WTC11 (cell line): ENCODE data around the gene BMP6. TPM values are rescaled to one million over a fixed set of nuclear protein-coding genes. Genes with fewer than 3 reads are reported as not detected.

Source experiments
- ATAC-seq: fragments of 200-7000 bp; cut with Tn5 transposase; 2 replicates; pipeline ENCODE4 v1.10.0; 2021; ENCODE audit warnings: mild to moderate bottlenecking, moderate library complexity
- CTCF ChIA-PET: fragments of 300-600 bp; sonication (Branson Sonifier 250); formaldehyde crosslinking; loops from one replicate; lab custom pipeline; 2021; ENCODE audit warnings: antibody characterized with exemption; lab: Charles Lee
- POLR2A ChIA-PET: fragments of 350-600 bp; sonication (Branson Sonifier 250); formaldehyde crosslinking; loops from one replicate; lab custom pipeline; 2021; ENCODE audit warnings: antibody characterized with exemption; lab: Charles Lee
- DNase-seq: peaks from one replicate; pipeline ENCODE4 v3.0.0; 2021; ENCODE audit warnings: low spot score
- H3K27ac Mint-ChIP-seq: 2 replicates; pipeline ENCODE4 v1.8.0; 2021; ENCODE audit warnings: mixed read lengths
- H3K27me3 Mint-ChIP-seq: 2 replicates; pipeline ENCODE4 v1.8.0; 2021; ENCODE audit warnings: low read depth, mild to moderate bottlenecking, moderate library complexity, mixed read lengths
- H3K36me3 Mint-ChIP-seq: 2 replicates; pipeline ENCODE4 v1.8.0; 2021; ENCODE audit warnings: mixed read lengths
- H3K4me1 Mint-ChIP-seq: 2 replicates; pipeline ENCODE4 v1.8.0; 2022; ENCODE audit warnings: mixed read lengths
- H3K4me3 Mint-ChIP-seq: 2 replicates; pipeline ENCODE4 v1.8.0; 2021; ENCODE audit warnings: mild to moderate bottlenecking, moderate library complexity, mixed read lengths
- H3K9me3 Mint-ChIP-seq: 2 replicates; pipeline ENCODE4 v1.8.0; 2021; ENCODE audit warnings: mixed read lengths
- CBFB ChIP-seq: sonication (generic); formaldehyde crosslinking; IDR thresholded peaks from 2 replicates; pipeline ENCODE4 v1.8.1; 2022; ENCODE audit warnings: mild to moderate bottlenecking, low read depth, missing genetic modification reagents
- CREB1 ChIP-seq: sonication (generic); formaldehyde crosslinking; IDR thresholded peaks from 2 replicates; pipeline ENCODE4 v1.8.0; 2023; ENCODE audit warnings: mild to moderate bottlenecking, missing genetic modification reagents
- ESRRA ChIP-seq: sonication (generic); formaldehyde crosslinking; IDR thresholded peaks from 2 replicates; pipeline ENCODE4 v1.8.1; 2022; ENCODE audit warnings: mild to moderate bottlenecking, missing genetic modification reagents, borderline replicate concordance
- FOXJ3 ChIP-seq: sonication (generic); formaldehyde crosslinking; IDR thresholded peaks from 2 replicates; pipeline ENCODE4 v1.9.0; 2021; ENCODE audit warnings: missing genetic modification reagents, mild to moderate bottlenecking, borderline replicate concordance
- FOXP1 ChIP-seq: sonication (generic); formaldehyde crosslinking; IDR thresholded peaks from 2 replicates; pipeline ENCODE4 v1.8.0; 2022; ENCODE audit warnings: missing genetic modification reagents, mild to moderate bottlenecking, moderate library complexity, borderline replicate concordance
- GABPB1 ChIP-seq: sonication (generic); formaldehyde crosslinking; IDR thresholded peaks from 2 replicates; pipeline ENCODE4 v1.8.1; 2023; ENCODE audit warnings: mild to moderate bottlenecking, missing genetic modification reagents
- NFE2L1 ChIP-seq: sonication (generic); formaldehyde crosslinking; IDR thresholded peaks from 2 replicates; pipeline ENCODE4 v1.8.1; 2023; ENCODE audit warnings: missing genetic modification reagents
- NR1H2 ChIP-seq: sonication (generic); formaldehyde crosslinking; IDR thresholded peaks from 2 replicates; pipeline ENCODE4 v1.9.0; 2021; ENCODE audit warnings: mild to moderate bottlenecking, moderate library complexity, missing genetic modification reagents
- SOX15 ChIP-seq: fragments of 250-450 bp; sonication (Bioruptor Pico); IDR thresholded peaks from 2 replicates; pipeline ENCODE4 v1.9.0; 2021; ENCODE audit warnings: mild to moderate bottlenecking
- TEAD4 ChIP-seq: sonication (generic); formaldehyde crosslinking; IDR thresholded peaks from 2 replicates; pipeline ENCODE4 v1.8.0; 2022; ENCODE audit warnings: mild to moderate bottlenecking, missing genetic modification reagents
- TP53 ChIP-seq: sonication (generic); formaldehyde crosslinking; IDR thresholded peaks from 2 replicates; pipeline ENCODE4 v1.8.1; 2023; ENCODE audit warnings: mild to moderate bottlenecking, missing genetic modification reagents
- ZNF121 ChIP-seq: sonication (generic); formaldehyde crosslinking; IDR thresholded peaks from 2 replicates; pipeline ENCODE4 v1.8.0; 2023; ENCODE audit warnings: missing genetic modification reagents
- ZNF232 ChIP-seq: sonication (generic); formaldehyde crosslinking; IDR thresholded peaks from 2 replicates; pipeline ENCODE4 v1.8.0; 2022; ENCODE audit warnings: mild to moderate bottlenecking, missing genetic modification reagents
- ZNF263 ChIP-seq: sonication (generic); formaldehyde crosslinking; IDR thresholded peaks from 2 replicates; pipeline ENCODE4 v1.8.1; 2022; ENCODE audit warnings: low read depth, mild to moderate bottlenecking, moderate library complexity, missing genetic modification reagents
- ZNF671 ChIP-seq: fragments of 250-450 bp; sonication (Bioruptor Pico); IDR thresholded peaks from 2 replicates; pipeline ENCODE4 v1.8.0; 2021; ENCODE audit warnings: mild to moderate bottlenecking
- total RNA-seq: library from RNA; stranded (reverse); gene quantifications from 3 replicates; pipeline ENCODE4 v1.2.3, GENCODE V29; 2021
- TF ChIP-seq, protein P1 (sequence below): fragments of 250-450 bp; sonication (Bioruptor Pico); IDR thresholded peaks from 2 replicates; pipeline ENCODE4 v1.9.0; 2021; ENCODE audit warnings: mild to moderate bottlenecking, borderline replicate concordance
- TF ChIP-seq, protein P2 (sequence below): sonication (generic); formaldehyde crosslinking; IDR thresholded peaks from 2 replicates; pipeline ENCODE4 v1.8.1; 2023; ENCODE audit warnings: mild to moderate bottlenecking, missing genetic modification reagents
- TF ChIP-seq, protein P3 (sequence below): sonication (generic); formaldehyde crosslinking; IDR thresholded peaks from 2 replicates; pipeline ENCODE4 v1.8.1; 2023; ENCODE audit warnings: mild to moderate bottlenecking, missing genetic modification reagents, moderate library complexity
- TF ChIP-seq, protein P4 (sequence below): sonication (generic); formaldehyde crosslinking; IDR thresholded peaks from 2 replicates; pipeline ENCODE4 v1.8.1; 2023; ENCODE audit warnings: mild to moderate bottlenecking, missing genetic modification reagents, moderate library complexity

Gene BMP6
- total RNA-seq, 1 experiment from 2014 or later = 1.0 TPM

DNA sequence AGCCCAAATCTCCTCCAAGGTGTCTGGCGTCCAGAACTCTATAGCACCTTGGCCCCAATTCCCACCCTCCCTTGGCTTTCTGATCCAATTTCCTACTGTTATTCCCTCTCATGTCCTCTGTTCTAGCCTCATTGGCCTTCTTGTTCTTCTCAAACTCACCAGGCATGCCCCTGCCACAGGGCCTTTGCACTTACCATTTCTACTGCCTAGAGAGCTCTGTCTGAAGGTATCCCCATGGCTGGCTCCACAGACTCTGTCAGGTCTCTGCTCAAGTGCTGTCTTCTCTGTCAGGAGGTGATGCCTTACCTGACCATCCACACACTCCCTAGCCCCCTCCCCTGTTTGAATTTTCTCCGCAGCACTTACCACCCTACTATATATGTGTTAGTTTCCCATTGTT is 5.6 kb upstream of the BMP6 start:
- Mint-ChIP-seq H3K36me3 (no peaks in the 10 kb centered on the region; the same call in 1 of the 2 replicates), H3K4me3 (no peak overlapping the region), H3K9me3 (peaks cover 17% of the 10 kb centered on the region)
- ATAC-seq = no peak
- DNase-seq = no peak
- TF ChIP-seq NR1H2 (no peak), NFE2L1 (CRISPR knock-in tag) (no peak)
- TF ChIP-seq, all 79 proteins: peak for 0
- ChIA-PET POLR2A (no interaction called here), CTCF (no interaction called here)
- H3K27me3 Mint-ChIP-seq = peaks cover 31% of the 10 kb centered on the region
- no peak overlapping the region for H3K27ac Mint-ChIP-seq
- H3K4me1 Mint-ChIP-seq = no peaks in the 10 kb centered on the region

DNA sequence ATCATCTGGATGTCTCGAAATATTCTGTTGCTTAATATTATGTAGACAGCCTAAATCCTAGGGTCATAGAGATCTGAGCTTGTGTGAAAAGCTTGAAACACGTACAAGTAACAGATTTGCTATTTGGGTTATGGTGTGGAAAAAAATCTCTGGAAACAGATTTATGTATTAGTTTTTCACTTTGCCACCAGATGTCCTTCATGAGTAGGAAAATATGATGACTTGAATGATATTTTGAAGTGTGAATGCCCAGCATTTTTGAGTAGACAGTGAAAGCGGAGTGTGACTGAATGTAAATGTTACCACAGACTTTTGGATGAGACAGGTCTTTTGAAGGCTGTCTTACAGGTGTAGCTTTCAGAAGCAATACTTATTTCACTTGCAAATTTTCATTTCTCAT is 4.2 kb upstream of the BMP6 start:
- POLR2A ChIA-PET = interaction anchor here (0.6 kb wide), 1 partner anchor 37 kb away, joined by 3 read pairs; no protein-coding TSS in a partner anchor
- Mint-ChIP-seq H3K36me3 (no peaks in the 10 kb centered on the region), H3K27me3 (peaks cover 40% of the 10 kb centered on the region), H3K9me3 (peaks cover 6% of the 10 kb centered on the region)
- no peak for DNase-seq
- TF ChIP-seq ZNF121 (no peak), NR1H2 (no peak), FOXP1 (CRISPR knock-in tag) (no peak), TEAD4 (CRISPR knock-in tag) (no peak), ZNF232 (CRISPR knock-in tag) (no peak), GABPB1 (CRISPR knock-in tag) (no peak), SOX15 (CRISPR knock-in tag) (no peak), CREB1 (no peak), FOXJ3 (CRISPR knock-in tag) (no peak), ESRRA (no peak), ZNF263 (CRISPR knock-in tag) (no peak), CBFB (no peak), ZNF671 (CRISPR knock-in tag) (no peak), TP53 (no peak)
- TF ChIP-seq, protein P1, sequence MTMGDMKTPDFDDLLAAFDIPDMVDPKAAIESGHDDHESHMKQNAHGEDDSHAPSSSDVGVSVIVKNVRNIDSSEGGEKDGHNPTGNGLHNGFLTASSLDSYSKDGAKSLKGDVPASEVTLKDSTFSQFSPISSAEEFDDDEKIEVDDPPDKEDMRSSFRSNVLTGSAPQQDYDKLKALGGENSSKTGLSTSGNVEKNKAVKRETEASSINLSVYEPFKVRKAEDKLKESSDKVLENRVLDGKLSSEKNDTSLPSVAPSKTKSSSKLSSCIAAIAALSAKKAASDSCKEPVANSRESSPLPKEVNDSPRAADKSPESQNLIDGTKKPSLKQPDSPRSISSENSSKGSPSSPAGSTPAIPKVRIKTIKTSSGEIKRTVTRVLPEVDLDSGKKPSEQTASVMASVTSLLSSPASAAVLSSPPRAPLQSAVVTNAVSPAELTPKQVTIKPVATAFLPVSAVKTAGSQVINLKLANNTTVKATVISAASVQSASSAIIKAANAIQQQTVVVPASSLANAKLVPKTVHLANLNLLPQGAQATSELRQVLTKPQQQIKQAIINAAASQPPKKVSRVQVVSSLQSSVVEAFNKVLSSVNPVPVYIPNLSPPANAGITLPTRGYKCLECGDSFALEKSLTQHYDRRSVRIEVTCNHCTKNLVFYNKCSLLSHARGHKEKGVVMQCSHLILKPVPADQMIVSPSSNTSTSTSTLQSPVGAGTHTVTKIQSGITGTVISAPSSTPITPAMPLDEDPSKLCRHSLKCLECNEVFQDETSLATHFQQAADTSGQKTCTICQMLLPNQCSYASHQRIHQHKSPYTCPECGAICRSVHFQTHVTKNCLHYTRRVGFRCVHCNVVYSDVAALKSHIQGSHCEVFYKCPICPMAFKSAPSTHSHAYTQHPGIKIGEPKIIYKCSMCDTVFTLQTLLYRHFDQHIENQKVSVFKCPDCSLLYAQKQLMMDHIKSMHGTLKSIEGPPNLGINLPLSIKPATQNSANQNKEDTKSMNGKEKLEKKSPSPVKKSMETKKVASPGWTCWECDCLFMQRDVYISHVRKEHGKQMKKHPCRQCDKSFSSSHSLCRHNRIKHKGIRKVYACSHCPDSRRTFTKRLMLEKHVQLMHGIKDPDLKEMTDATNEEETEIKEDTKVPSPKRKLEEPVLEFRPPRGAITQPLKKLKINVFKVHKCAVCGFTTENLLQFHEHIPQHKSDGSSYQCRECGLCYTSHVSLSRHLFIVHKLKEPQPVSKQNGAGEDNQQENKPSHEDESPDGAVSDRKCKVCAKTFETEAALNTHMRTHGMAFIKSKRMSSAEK (CRISPR knock-in tag) = no peak
- TF ChIP-seq, protein P2, sequence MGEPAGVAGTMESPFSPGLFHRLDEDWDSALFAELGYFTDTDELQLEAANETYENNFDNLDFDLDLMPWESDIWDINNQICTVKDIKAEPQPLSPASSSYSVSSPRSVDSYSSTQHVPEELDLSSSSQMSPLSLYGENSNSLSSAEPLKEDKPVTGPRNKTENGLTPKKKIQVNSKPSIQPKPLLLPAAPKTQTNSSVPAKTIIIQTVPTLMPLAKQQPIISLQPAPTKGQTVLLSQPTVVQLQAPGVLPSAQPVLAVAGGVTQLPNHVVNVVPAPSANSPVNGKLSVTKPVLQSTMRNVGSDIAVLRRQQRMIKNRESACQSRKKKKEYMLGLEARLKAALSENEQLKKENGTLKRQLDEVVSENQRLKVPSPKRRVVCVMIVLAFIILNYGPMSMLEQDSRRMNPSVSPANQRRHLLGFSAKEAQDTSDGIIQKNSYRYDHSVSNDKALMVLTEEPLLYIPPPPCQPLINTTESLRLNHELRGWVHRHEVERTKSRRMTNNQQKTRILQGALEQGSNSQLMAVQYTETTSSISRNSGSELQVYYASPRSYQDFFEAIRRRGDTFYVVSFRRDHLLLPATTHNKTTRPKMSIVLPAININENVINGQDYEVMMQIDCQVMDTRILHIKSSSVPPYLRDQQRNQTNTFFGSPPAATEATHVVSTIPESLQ (CRISPR knock-in tag) = no peak
- TF ChIP-seq, protein P3, sequence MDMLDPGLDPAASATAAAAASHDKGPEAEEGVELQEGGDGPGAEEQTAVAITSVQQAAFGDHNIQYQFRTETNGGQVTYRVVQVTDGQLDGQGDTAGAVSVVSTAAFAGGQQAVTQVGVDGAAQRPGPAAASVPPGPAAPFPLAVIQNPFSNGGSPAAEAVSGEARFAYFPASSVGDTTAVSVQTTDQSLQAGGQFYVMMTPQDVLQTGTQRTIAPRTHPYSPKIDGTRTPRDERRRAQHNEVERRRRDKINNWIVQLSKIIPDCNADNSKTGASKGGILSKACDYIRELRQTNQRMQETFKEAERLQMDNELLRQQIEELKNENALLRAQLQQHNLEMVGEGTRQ (CRISPR knock-in tag) = no peak
- TF ChIP-seq, protein P4, sequence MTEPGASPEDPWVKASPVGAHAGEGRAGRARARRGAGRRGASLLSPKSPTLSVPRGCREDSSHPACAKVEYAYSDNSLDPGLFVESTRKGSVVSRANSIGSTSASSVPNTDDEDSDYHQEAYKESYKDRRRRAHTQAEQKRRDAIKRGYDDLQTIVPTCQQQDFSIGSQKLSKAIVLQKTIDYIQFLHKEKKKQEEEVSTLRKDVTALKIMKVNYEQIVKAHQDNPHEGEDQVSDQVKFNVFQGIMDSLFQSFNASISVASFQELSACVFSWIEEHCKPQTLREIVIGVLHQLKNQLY (CRISPR knock-in tag) = no peak
- TF ChIP-seq, all 79 proteins: peak for 0
- CTCF ChIA-PET = interaction anchor here (0.7 to 2.3 kb wide), 4 partner anchors 22 to 869 kb away, joined by 3 to 17 read pairs (median 10); no protein-coding TSS in a partner anchor
- Mint-ChIP-seq H3K27ac (no peak overlapping the region), H3K4me3 (no peak overlapping the region), H3K4me1 (peaks cover 4% of the 10 kb centered on the region)
- ATAC-seq = no peak
